GM12892 (cell line): ENCODE data around the gene SEMA5B.

ENCODE experiments used
- POLR2A ChIP-seq: IDR thresholded peaks from 2 replicates; pipeline ENCODE4 v1.6.1; 2011; ENCODE audit warnings: low read depth, low read length, control low read depth
- POLR2AphosphoS5 ChIP-seq: IDR thresholded peaks from 2 replicates; pipeline ENCODE4 v1.6.1; 2011; ENCODE audit warnings: low read depth, low read length, control low read depth
- TAF1 ChIP-seq: IDR thresholded peaks from 2 replicates; pipeline ENCODE4 v1.6.1; 2011; ENCODE audit warnings: low read depth, mild to moderate bottlenecking, control low read depth, low read length, borderline replicate concordance

DNA sequence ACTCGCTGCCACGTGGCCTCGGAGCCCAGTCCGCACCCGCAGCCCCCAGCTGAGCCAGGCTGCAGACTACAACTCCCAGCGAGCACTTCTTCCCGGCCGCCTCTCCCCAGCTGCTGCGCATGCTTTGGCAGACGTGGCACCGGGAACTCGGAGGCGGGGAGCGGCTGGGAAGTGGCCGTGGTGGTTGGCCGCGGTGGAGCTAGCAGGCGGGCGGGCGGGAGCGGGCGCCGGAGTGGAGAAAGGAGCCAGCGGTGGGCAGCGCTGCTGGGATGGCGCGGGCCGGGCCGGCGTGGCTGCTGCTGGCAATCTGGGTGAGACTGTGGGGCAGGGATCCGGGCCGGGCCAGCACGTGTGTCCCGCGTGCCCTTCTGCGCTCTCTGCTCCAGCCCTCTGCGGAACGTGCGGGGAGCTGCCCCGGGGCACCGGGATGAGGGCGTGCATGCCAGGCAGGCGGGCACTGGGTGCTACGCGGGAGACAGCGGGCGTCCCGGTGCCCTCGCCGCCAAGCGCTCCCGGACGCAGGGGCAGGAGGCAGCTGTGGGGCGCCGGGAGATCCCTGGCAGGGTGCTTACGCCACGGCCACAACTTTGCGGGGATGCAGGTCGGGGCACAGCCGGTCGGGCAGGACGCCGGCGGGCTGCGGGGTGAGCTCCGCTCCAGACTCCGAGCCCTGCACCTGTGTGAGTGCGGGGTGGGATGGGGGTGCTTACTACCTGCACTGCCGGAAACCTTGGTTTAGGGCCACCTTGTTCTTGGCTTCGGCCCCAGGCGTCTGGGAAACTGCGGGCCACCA, 39.5 kb upstream of the SEMA5B start, which contains the start of gene PDIA5:
- peak; percentile 56; the same call in 1 of the 2 replicates for TF ChIP-seq POLR2A
- 0 out of 2 replicates have a peak, but pooled peaks have one; percentile 17 for TF ChIP-seq POLR2AphosphoS5
- TF ChIP-seq TAF1: no peak
